Gastrocnemius medialis (tissue), 4 donors: ENCODE data around the gene ESCO1. TPM values are rescaled to one million over a fixed set of nuclear protein-coding genes. Genes with fewer than 3 reads are reported as not detected.

ENCODE experiments used
- ATAC-seq, 2 donors: fragments of 150-250 bp; one replicate each; pipeline ENCODE4 v1.9.1; 2016
- DNase-seq, 2 donors: peaks; one replicate each; pipeline ENCODE4 v3.0.0-alpha.2; 2019
- H3K27ac ChIP-seq, 4 donors: fragments of 200-600 bp; sonication (generic); 1 replicate in 1 of 4; 2 replicates in 3 of 4; pipeline ENCODE4 v1.5.1; 2016 to 2018; ENCODE audit warnings: mild to moderate bottlenecking in 2 of 4, moderate library complexity in 1 of 4
- H3K27me3 ChIP-seq, 3 donors: fragments of 200-600 bp; sonication (generic) in 2 of 3; 1 replicate in 1 of 3; 2 replicates in 2 of 3; pipeline versions ENCODE4 v1.5.1 to v1.6.0; 2016 to 2019; ENCODE audit warnings: mild to moderate bottlenecking in 1 of 3, moderate library complexity in 1 of 3
- H3K36me3 ChIP-seq, 2 donors: fragments of 200-600 bp; sonication (generic) in 1 of 2; one replicate each; pipeline ENCODE4 v1.5.1; 2017 to 2018
- H3K4me1 ChIP-seq, 2 donors: fragments of 200-600 bp; sonication (generic) in 1 of 2; one replicate each; pipeline ENCODE4 v1.5.1; 2016 to 2017; ENCODE audit warnings: mild to moderate bottlenecking in 2 of 2
- H3K4me3 ChIP-seq, 4 donors: fragments of 200-600 bp; sonication (generic) in 3 of 4; 1 replicate in 1 of 4; 2 replicates in 3 of 4; pipeline ENCODE4 v1.5.1; 2016 to 2019; ENCODE audit warnings: mild to moderate bottlenecking in 2 of 4
- H3K9me3 ChIP-seq, 3 donors: fragments of 200-600 bp; sonication (generic) in 2 of 3; 1 replicate in 1 of 3; 2 replicates in 2 of 3; pipeline ENCODE4 v1.5.1; 2016 to 2019
- POLR2A ChIP-seq, 2 donors: fragments of 450-650 bp; IDR thresholded peaks; one replicate each; pipeline ENCODE4 v1.6.1; 2017; ENCODE audit warnings: antibody characterized with exemption in 2 of 2, mild to moderate bottlenecking in 2 of 2, moderate library complexity in 2 of 2
- in situ Hi-C, 4 donors: fragments of 200-750 bp; cut with MboI; loops; one replicate each; pipeline versions ENCODE4 v1.15.0 to v1.8.0; 2017; ENCODE audit warnings: low sequenced_read_pairs in 4 of 4
- intact Hi-C: fragments of 100-400 bp; cut with DNase I; formaldehyde crosslinking; loops from one replicate; pipeline ENCODE4 v1.15.1; 2023; ENCODE audit warnings: low total_unique reads
- total RNA-seq, 4 donors: library from RNA; depleted of rRNA; stranded (reverse); fragments of >200 nt; gene quantifications; one replicate each; pipeline versions ENCODE4 v1.1.0 to v1.2.3, GENCODE V29; 2016
- TF ChIP-seq, protein P1 (sequence below), 5 experiments: fragments of 450-650 bp in 3 of 5; fragments of 200-600 bp in 2 of 5; sonication (generic) in 2 of 5; IDR thresholded peaks in 4 of 5; conservative IDR thresholded peaks in 1 of 5; 1 replicate in 4 of 5; 2 replicates in 1 of 5; pipeline ENCODE4 v1.5.1; 2016 to 2019; ENCODE audit warnings: antibody characterized with exemption in 5 of 5, mild to moderate bottlenecking in 3 of 5, moderate library complexity in 3 of 5

ESCO1 gene
- total RNA-seq, 4 donors from 2014 or later: 12.1 to 17.9 (median 17.4) TPM

DNA sequence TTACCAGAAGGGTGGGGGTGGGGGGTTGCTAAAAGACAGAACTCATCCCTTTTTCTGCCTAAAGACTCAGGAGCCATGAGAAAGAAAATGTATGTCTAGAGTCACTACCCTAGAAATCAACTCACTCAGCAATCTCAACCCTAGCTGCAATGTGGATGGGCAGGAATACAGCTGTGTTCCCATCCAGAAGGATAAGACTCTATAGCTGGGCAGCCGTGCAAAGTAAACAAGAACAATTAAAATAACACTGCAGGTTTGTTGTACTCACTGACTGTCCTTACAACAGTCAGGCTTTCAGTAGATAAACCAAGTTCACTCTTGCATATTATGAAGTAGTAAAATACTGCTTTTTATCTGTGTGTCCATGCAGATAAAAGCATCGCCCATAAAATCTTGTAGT lies 74.0 kb downstream of the ESCO1 start:
- Histone ChIP-seq H3K9me3 (no peaks in the 10 kb centered on the region), H3K27me3 (no peaks in the 10 kb centered on the region), H3K27ac (no peak overlapping the region), H3K36me3 (peaks cover 0 to 63% of the 10 kb centered on the region in 2 donors), H3K4me1 (no peaks in the 10 kb centered on the region), H3K4me3 (no peak overlapping the region)
- ATAC-seq: no peak
- no peak for TF ChIP-seq POLR2A (IDR thresholded peaks at IDR 0.05)
- TF ChIP-seq, protein P1, sequence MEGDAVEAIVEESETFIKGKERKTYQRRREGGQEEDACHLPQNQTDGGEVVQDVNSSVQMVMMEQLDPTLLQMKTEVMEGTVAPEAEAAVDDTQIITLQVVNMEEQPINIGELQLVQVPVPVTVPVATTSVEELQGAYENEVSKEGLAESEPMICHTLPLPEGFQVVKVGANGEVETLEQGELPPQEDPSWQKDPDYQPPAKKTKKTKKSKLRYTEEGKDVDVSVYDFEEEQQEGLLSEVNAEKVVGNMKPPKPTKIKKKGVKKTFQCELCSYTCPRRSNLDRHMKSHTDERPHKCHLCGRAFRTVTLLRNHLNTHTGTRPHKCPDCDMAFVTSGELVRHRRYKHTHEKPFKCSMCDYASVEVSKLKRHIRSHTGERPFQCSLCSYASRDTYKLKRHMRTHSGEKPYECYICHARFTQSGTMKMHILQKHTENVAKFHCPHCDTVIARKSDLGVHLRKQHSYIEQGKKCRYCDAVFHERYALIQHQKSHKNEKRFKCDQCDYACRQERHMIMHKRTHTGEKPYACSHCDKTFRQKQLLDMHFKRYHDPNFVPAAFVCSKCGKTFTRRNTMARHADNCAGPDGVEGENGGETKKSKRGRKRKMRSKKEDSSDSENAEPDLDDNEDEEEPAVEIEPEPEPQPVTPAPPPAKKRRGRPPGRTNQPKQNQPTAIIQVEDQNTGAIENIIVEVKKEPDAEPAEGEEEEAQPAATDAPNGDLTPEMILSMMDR (IDR thresholded peaks at IDR 0.05 in 4 of 5, conservative IDR thresholded peaks at IDR 0.05 in 1 of 5): no peak
- DNase-seq: no peak
- in situ Hi-C loops: no loop called here
- intact Hi-C loops: loop anchor here (10.0 kb wide), 1 partner anchor 68 kb away; no protein-coding TSS in a partner anchor

DNA sequence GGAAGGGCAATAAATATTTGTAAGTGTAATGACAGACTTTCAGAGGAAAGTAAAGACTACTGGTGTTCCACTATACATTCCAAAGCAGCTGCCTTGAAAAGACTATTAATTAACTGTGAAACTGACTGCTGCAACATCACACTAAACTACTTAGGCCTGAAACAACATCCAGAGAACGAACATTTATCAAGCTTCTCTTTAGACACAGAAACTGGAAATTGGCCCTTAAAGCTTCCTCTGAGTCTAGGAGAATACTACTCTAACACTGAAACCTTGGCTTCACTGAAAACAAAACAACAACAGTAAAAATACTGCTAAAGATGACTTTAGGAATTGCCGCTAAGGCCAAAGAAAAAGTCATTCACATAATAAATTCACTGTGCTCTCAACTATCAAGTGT lies 74.6 kb downstream of the ESCO1 start:
- ATAC-seq: no peak
- H3K9me3 ChIP-seq: no peaks in the 10 kb centered on the region
- peaks cover 0 to 58% of the 10 kb centered on the region in 2 donors for H3K36me3 ChIP-seq
- H3K4me1 ChIP-seq: no peaks in the 10 kb centered on the region
- no peak overlapping the region for H3K4me3 ChIP-seq
- H3K27ac ChIP-seq: no peak overlapping the region
- intact Hi-C loops (loop anchor here (10.0 kb wide), 1 partner anchor 69 kb away; no protein-coding TSS in a partner anchor), in situ Hi-C loops (no loop called here)
- H3K27me3 ChIP-seq: no peaks in the 10 kb centered on the region
- DNase-seq: no peak
- TF ChIP-seq POLR2A (IDR thresholded peaks at IDR 0.05): no peak

DNA sequence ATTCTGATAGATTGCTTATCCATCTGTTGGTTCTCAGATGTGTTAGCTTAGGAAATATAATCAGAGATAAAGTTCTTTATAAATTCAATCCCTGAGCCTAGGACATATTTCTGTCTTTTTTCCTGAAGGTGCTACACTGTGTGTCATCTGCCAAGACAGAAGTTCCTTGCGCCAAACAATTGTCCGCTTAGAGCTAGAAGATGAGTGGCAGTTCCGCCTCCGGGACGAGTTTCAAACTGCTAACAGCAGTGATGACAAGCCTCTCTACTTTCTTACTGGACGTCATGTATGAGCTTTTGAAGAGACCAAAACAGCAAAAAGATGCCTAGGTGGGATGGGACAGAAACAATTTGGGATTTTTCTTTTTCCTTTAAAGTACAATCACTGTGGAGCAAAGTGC lies 78.0 kb downstream of the ESCO1 start:
- peaks cover 0 to 39% of the 10 kb centered on the region in 2 donors for H3K36me3 ChIP-seq
- no peak overlapping the region for H3K4me3 ChIP-seq
- intact Hi-C loops (loop anchor here (10.0 kb wide), 1 partner anchor 72 kb away; no protein-coding TSS in a partner anchor), in situ Hi-C loops (no loop called here)
- TF ChIP-seq POLR2A (IDR thresholded peaks at IDR 0.05): no peak
- TF ChIP-seq, protein P1 (IDR thresholded peaks at IDR 0.05 in 4 of 5, conservative IDR thresholded peaks at IDR 0.05 in 1 of 5): no peak
- H3K27ac ChIP-seq: no peak overlapping the region
- DNase-seq (no peak), ATAC-seq (no peak)
- H3K9me3 ChIP-seq: no peaks in the 10 kb centered on the region
- no peaks in the 10 kb centered on the region for H3K27me3 ChIP-seq
- H3K4me1 ChIP-seq: no peaks in the 10 kb centered on the region

DNA sequence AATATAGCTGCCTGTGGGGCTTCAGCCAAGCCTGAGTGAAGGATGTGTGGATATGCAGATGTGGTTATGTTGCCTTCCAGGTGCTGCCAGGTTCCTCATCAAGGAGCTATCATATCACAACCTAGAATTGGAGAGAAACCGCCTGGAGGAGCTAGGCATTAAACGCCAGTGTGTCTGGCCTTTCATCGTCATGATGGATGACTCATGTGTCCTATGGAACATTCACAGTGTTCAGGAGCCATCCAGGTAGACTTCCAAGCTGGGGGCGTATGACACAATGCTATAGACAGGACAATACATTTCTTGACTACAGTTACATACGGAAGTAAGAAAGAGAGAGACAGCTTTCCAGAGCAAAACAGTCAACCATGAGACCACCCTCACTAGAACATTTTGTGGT lies 86.8 kb downstream of the ESCO1 start:
- ATAC-seq (no peak), DNase-seq (no peak)
- Histone ChIP-seq H3K36me3 (peaks cover 0 to 19% of the 10 kb centered on the region in 2 donors), H3K9me3 (no peaks in the 10 kb centered on the region), H3K4me3 (no peak overlapping the region), H3K27ac (no peak overlapping the region), H3K27me3 (no peaks in the 10 kb centered on the region), H3K4me1 (no peaks in the 10 kb centered on the region)
- in situ Hi-C loops: no loop called here
- intact Hi-C loops: loop anchor here (10.0 kb wide), 1 partner anchor 319 kb away; no protein-coding TSS in a partner anchor
- TF ChIP-seq, protein P1 (IDR thresholded peaks at IDR 0.05 in 4 of 5, conservative IDR thresholded peaks at IDR 0.05 in 1 of 5): no peak
- TF ChIP-seq POLR2A (IDR thresholded peaks at IDR 0.05): no peak

DNA sequence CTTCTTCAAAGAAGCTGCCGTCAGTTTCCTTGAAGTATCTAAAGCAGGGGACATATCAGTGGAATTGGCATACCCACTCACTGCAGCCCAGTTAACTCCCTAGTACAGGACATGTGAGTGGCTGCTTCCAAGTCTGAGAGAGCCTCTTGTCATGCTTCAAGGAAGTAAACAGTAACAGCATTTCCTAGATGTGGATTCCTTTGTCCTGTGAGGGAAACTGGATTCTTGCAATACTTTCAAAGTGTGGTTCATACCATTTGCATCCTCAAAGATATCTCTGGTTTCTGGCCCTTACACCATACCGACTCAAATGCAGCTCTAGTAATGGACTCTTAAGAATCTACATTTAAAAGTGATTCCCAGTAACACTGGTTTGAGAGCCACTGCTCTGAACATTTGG lies 87.2 kb downstream of the ESCO1 start:
- in situ Hi-C loops (no loop called here), intact Hi-C loops (loop anchor here (10.0 kb wide), 1 partner anchor 318 kb away; no protein-coding TSS in a partner anchor)
- no peak for ATAC-seq

More for the DNA sequence above, 87.2 kb downstream of the ESCO1 start:
- H3K4me1 ChIP-seq: no peaks in the 10 kb centered on the region
- no peak for TF ChIP-seq POLR2A (IDR thresholded peaks at IDR 0.05)
- TF ChIP-seq, protein P1 (IDR thresholded peaks at IDR 0.05 in 4 of 5, conservative IDR thresholded peaks at IDR 0.05 in 1 of 5): no peak
- no peak for DNase-seq
- H3K36me3 ChIP-seq: peaks cover 0 to 19% of the 10 kb centered on the region in 2 donors
- no peaks in the 10 kb centered on the region for H3K9me3 ChIP-seq
- no peak overlapping the region for H3K27ac ChIP-seq
- no peak overlapping the region for H3K4me3 ChIP-seq
- H3K27me3 ChIP-seq: no peaks in the 10 kb centered on the region
